Measurements from ENCODE around the gene SLC20A1.
"Not testable (repeated sequence)": the region's sequence is repeated elsewhere in the genome, so short reads cannot be mapped to it uniquely, and the experiment has no call there.

Gene SLC20A1

GRCh38 chr2:112684415-112684775, 38.7 kb downstream of the SLC20A1 start:
- DNase-seq = no peak

- no peak for DNase-seq
Measured at GRCh38 chr2:112685271-112685884, 39.6 kb downstream of the SLC20A1 start.

GRCh38 chr2:112686348-112687217, 40.8 kb downstream of the SLC20A1 start:
- DNase-seq = no peak

- no peak for DNase-seq
Measured at GRCh38 chr2:112687522-112687921, 41.8 kb downstream of the SLC20A1 start.

- DNase-seq = no peak
Measured at GRCh38 chr2:112688086-112688880, 42.5 kb downstream of the SLC20A1 start.

- DNase-seq = no peak
Measured at GRCh38 chr2:112690853-112691401, 45.2 kb downstream of the SLC20A1 start.

GRCh38 chr2:112691881-112692281, 46.1 kb downstream of the SLC20A1 start:
- no peak for DNase-seq

GRCh38 chr2:112692495-112692911, 46.8 kb downstream of the SLC20A1 start:
- no peak for DNase-seq

GRCh38 chr2:112692918-112693317, 47.2 kb downstream of the SLC20A1 start:
- DNase-seq = no peak

- DNase-seq = no peak
Measured at GRCh38 chr2:112693596-112693995, 47.9 kb downstream of the SLC20A1 start.

GRCh38 chr2:112694182-112694581, 48.4 kb downstream of the SLC20A1 start:
- DNase-seq = no peak

GRCh38 chr2:112698834-112699515, 53.2 kb downstream of the SLC20A1 start:
- no peak for DNase-seq

- DNase-seq = no peak
Measured at GRCh38 chr2:112699984-112700667, 54.4 kb downstream of the SLC20A1 start.

GRCh38 chr2:112701052-112701451, 55.3 kb downstream of the SLC20A1 start:
- no peak for DNase-seq

GRCh38 chr2:112703684-112704083, 57.9 kb downstream of the SLC20A1 start:
- no peak for DNase-seq

GRCh38 chr2:112705575-112705974, 59.8 kb downstream of the SLC20A1 start:
- DNase-seq = no peak

GRCh38 chr2:112706170-112706664, 60.5 kb downstream of the SLC20A1 start:
- DNase-seq = no peak

- DNase-seq = not testable (repeated sequence)
Measured at GRCh38 chr2:112706947-112707346, 61.2 kb downstream of the SLC20A1 start.

GRCh38 chr2:112708968-112709367, 63.2 kb downstream of the SLC20A1 start:
- DNase-seq = no peak

GRCh38 chr2:112709703-112710102, 64.0 kb downstream of the SLC20A1 start:
- no peak for DNase-seq
